Stomach smooth muscle (tissue), 2 donors: Measurements from ENCODE around the gene PDXK.
"Not testable (repeated sequence)": the region's sequence is repeated elsewhere in the genome, so short reads cannot be mapped to it uniquely, and the experiment has no call there.

ENCODE experiments used
- H3K27ac ChIP-seq: one replicate; pipeline ENCODE4 v1.7.0; 2013; ENCODE audit warnings: mild to moderate bottlenecking, low read length, inconsistent platforms
- H3K27me3 ChIP-seq, 2 donors: one replicate each; pipeline ENCODE4 v1.7.0; 2013; ENCODE audit warnings: low read length in 2 of 2; ENCODE audit not compliant: insufficient read depth in 2 of 2, control insufficient read depth in 1 of 2
- H3K36me3 ChIP-seq, 2 donors: one replicate each; pipeline ENCODE4 v1.7.0; 2013; ENCODE audit warnings: low read length in 2 of 2; ENCODE audit not compliant: control insufficient read depth in 2 of 2, insufficient read depth in 2 of 2
- H3K4me1 ChIP-seq: one replicate; pipeline ENCODE4 v1.7.0; 2013; ENCODE audit warnings: low read length; ENCODE audit not compliant: control insufficient read depth, insufficient read depth
- H3K4me3 ChIP-seq, 2 donors: one replicate each; pipeline ENCODE4 v1.7.0; 2013; ENCODE audit warnings: low read length in 2 of 2
- H3K9ac ChIP-seq, 2 donors: one replicate each; pipeline ENCODE4 v1.7.0; 2013; ENCODE audit warnings: low read length in 2 of 2, mild to moderate bottlenecking in 1 of 2
- H3K9me3 ChIP-seq, 2 donors: one replicate each; pipeline ENCODE4 v1.7.0; 2013; ENCODE audit warnings: low read length in 2 of 2; ENCODE audit not compliant: control insufficient read depth in 2 of 2
- donor health status: healthy.
- donor health status: Pancreatic carcinoma.

Gene PDXK

DNA sequence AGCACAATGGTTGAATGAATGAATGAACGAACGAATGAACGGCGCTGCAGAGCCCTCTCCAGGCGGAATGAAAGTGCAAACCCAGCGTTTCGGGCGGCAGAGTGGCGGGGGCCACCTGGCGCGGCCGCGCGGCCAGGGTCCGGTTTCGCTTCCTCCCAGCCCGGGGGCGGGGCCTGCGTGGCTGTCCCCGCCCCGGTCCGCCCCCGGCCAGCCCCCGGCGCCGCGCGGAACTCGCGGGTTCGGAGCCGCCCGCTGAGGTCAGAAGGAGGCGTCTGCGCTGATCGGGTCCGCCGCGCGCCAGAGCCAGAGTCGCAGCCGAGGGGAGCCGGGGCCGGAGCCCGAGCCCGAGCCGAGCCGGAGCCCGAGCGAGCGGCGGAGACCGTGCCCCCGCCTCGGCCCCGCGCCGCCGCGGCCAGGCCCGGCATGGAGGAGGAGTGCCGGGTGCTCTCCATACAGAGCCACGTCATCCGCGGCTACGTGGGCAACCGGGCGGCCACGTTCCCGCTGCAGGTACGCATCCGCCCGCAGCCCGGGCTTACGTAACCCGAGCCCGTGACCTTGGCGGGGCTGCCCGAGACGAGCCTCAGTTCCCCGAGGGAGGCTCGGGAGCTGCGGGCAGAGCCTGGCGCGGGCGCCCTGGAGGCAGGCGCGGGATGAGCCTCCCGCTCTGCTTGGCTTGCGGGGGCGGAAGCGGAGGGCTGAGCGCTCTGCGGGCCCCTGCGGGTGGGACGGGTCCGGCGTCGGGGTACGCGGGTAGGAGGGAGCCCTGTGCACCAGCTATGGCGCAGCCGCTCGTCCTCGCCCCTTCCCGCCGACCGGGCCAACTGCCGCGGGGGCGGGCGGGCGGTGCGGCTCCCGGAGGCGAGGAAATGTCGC is at the start of gene PDXK:
TSS of gene PDXK (plus strand) at position 258 of the 876 bp plus-strand sequence. CDS start at position 424, 166 bp downstream.
- peaks cover 34% of the 10 kb centered on the region for H3K4me1 ChIP-seq
- no peaks in the 10 kb centered on the region for H3K27me3 ChIP-seq
- no peaks in the 10 kb centered on the region for H3K9me3 ChIP-seq
- peak within 1 kb of the TSS; percentile 55 for H3K27ac ChIP-seq
- peaks cover 0 to 2% of the 10 kb centered on the region in 2 donors for H3K36me3 ChIP-seq
- H3K4me3 ChIP-seq = peak within 1 kb of the TSS; percentile 87 to 93
- peak within 1 kb of the TSS; percentile 72 to 83 for H3K9ac ChIP-seq

DNA sequence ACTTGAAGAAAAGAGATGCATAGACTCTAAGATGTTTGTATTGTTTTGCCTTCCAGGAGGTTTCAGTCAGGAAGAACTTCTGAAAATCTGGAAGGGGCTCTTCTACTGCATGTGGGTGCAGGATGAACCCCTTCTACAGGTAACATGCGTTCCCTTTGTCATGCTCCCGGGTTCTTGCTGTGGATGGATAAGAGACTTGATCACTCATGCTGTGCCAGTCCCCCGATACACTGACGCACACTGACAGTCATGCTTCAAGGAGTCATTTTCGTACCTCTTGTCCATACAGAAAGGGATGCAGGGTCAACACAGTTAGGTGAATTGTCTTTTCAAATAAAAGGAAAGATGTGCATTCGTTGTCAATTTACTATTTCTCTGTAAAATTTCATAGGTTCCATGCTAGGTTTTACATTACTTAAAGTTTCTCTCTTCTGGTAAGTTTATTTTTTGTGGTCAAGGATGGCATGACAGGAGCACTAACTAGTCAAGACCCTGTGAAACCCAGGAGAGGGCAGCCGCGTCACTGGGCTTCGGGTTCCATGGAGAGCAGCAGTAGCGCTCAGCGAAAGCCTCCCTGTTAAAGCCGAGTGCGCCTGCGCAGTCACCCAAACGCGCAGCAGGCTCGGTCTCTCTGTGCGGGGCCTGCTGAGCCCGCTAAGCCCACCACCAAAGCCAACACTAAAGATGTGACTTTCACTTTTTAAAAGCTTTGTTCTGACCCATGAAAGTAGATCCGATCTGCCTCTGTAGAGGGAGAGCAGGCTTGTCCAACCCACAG is 48.9 kb upstream of the PDXK start:
- H3K36me3 ChIP-seq = peaks cover 24 to 25% of the 10 kb centered on the region in 2 donors
- H3K9me3 ChIP-seq = no peaks in the 10 kb centered on the region
- no peak overlapping the region for H3K4me3 ChIP-seq
- H3K4me1 ChIP-seq = no peaks in the 10 kb centered on the region
- no peak overlapping the region for H3K9ac ChIP-seq
- no peaks in the 10 kb centered on the region for H3K27me3 ChIP-seq
- no peak overlapping the region for H3K27ac ChIP-seq

DNA sequence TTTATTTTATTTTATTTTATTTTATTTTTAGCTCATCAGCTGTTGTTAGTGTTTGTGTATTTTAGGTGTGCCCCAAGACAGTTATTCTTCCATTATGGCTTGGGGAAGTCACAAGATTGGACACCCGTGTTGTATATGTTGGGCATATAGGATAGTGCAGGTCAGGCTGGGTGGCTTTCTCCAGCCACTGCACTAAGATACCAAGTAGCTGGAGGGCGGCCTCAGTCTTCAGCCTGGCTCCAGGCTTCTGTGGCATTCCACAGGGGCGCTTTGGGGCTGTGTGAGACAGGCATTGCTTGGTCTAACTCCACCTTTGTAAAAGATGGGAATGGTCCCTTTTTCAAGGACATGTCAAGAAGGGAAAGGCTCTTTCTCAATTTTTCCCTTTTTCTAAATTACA is 43.1 kb upstream of the PDXK start:
- no peak overlapping the region for H3K9ac ChIP-seq
- peaks cover 27 to 37% of the 10 kb centered on the region in 2 donors for H3K36me3 ChIP-seq
- no peak overlapping the region for H3K4me3 ChIP-seq
- no peaks in the 10 kb centered on the region for H3K4me1 ChIP-seq
- no peaks in the 10 kb centered on the region for H3K27me3 ChIP-seq
- no peak overlapping the region for H3K27ac ChIP-seq
- H3K9me3 ChIP-seq = no peaks in the 10 kb centered on the region

- no peak overlapping the region for H3K4me3 ChIP-seq
- no peaks in the 10 kb centered on the region for H3K27me3 ChIP-seq
- no peaks in the 10 kb centered on the region for H3K9me3 ChIP-seq
- no peaks in the 10 kb centered on the region for H3K4me1 ChIP-seq
- H3K36me3 ChIP-seq = peaks cover 25 to 33% of the 10 kb centered on the region in 2 donors
- H3K27ac ChIP-seq = no peak overlapping the region
- H3K9ac ChIP-seq = no peak overlapping the region
Measured at GRCh38 chr21:43676391-43676790, 42.5 kb upstream of the PDXK start.

- Histone ChIP-seq H3K9me3 (no peaks in the 10 kb centered on the region), H3K4me3 (no peak overlapping the region), H3K4me1 (no peaks in the 10 kb centered on the region), H3K27me3 (no peaks in the 10 kb centered on the region), H3K9ac (no peak overlapping the region), H3K36me3 (peaks cover 30 to 38% of the 10 kb centered on the region in 2 donors), H3K27ac (no peak overlapping the region)
Measured at GRCh38 chr21:43679951-43680350, 39.0 kb upstream of the PDXK start.

DNA sequence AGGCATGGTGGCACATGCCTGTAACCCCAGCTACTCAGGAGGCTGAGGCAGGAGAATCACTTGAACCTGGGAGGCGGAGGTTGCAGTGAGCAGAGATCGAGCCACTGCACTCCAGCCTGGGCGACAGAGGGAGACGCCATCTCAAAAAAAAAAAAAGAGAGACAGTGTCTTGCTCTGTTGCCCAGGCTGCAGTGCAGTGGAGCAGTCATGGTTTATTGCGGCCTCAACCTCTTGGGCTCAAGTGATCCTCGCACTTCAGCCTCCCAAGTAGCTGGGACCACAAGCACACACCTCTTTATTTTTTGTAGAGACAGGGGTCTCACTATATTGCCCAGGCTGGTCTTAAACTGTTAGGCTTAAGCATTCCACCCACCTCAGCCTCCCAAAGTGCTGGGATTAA is 38.5 kb upstream of the PDXK start:
- H3K36me3 ChIP-seq = peaks cover 30 to 38% of the 10 kb centered on the region in 2 donors
- H3K9ac ChIP-seq, H3K27ac ChIP-seq, H3K27me3 ChIP-seq, H3K4me3 ChIP-seq, H3K9me3 ChIP-seq, H3K4me1 ChIP-seq: not testable (repeated sequence)

DNA sequence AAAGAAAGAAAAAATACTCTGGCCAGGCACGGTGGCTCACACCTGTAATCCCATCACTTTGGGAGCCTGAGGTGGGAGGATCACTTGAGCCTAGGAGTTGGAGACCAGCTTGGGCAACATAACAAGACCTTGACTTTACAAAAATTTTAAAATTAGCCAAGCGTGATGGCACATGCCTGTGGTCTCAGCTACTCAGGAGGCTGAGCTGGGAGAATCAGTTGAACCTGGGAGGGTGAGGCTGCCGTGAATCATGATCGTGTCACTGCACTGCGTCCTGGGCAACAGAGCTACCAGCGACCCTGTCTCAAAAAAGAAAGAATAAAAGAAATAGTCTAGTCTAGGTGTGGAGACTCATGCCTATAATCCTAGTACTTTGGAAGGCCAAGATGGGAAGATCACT is 37.3 kb upstream of the PDXK start:
- H3K9ac ChIP-seq = no peak overlapping the region
- H3K9me3 ChIP-seq = no peaks in the 10 kb centered on the region
- H3K4me3 ChIP-seq = no peak overlapping the region
- no peaks in the 10 kb centered on the region for H3K27me3 ChIP-seq
- peaks cover 35 to 38% of the 10 kb centered on the region in 2 donors for H3K36me3 ChIP-seq
- H3K27ac ChIP-seq = no peak overlapping the region
- H3K4me1 ChIP-seq = no peaks in the 10 kb centered on the region

DNA sequence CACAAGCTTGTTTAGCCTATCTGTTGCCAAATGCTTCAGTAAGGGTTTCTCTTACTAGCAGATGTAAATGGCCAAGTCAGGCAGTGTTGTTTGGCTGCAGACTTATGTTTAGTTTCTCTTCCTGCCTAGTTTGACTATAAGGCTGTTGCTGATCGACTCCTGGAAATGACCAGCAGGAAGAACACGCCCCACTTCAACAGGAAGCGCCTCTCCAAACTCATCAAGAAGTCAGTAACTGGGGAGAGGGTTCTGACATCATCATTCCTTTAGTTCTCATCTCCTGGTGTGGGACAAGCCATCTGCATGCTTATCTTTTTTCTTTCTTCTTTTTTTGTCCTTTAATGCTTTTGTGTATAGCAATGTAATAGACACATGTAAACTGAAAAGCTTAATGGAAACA is 34.5 kb upstream of the PDXK start:
- Histone ChIP-seq H3K27me3 (no peaks in the 10 kb centered on the region), H3K9me3 (no peaks in the 10 kb centered on the region), H3K4me3 (no peak overlapping the region), H3K9ac (no peak overlapping the region), H3K27ac (no peak overlapping the region), H3K4me1 (no peaks in the 10 kb centered on the region), H3K36me3 (peaks cover 44 to 48% of the 10 kb centered on the region in 2 donors)

GRCh38 chr21:43686811-43687565 is 31.9 kb upstream of the PDXK start:
- H3K36me3 ChIP-seq = peaks cover 62 to 68% of the 10 kb centered on the region in 2 donors
- no peaks in the 10 kb centered on the region for H3K9me3 ChIP-seq
- no peak overlapping the region for H3K9ac ChIP-seq
- no peak overlapping the region for H3K4me3 ChIP-seq
- no peaks in the 10 kb centered on the region for H3K4me1 ChIP-seq
- no peak overlapping the region for H3K27ac ChIP-seq
- H3K27me3 ChIP-seq = no peaks in the 10 kb centered on the region

GRCh38 chr21:43687566-43688399 is 31.1 kb upstream of the PDXK start:
- Histone ChIP-seq H3K9me3 (no peaks in the 10 kb centered on the region), H3K4me1 (no peaks in the 10 kb centered on the region), H3K4me3 (no peak overlapping the region), H3K27ac (no peak overlapping the region), H3K27me3 (no peaks in the 10 kb centered on the region), H3K9ac (no peak overlapping the region), H3K36me3 (peaks cover 63 to 66% of the 10 kb centered on the region in 2 donors)
